Measurements from ENCODE around the gene COMP.

Gene COMP

GRCh38 chr19:18803550-18804138, 12.5 kb upstream of the COMP start:
- no peak for DNase-seq

GRCh38 chr19:18802354-18802753, 11.2 kb upstream of the COMP start:
- DNase-seq: no peak

- no peak for DNase-seq
Observed at GRCh38 chr19:18800636-18801035, 9.5 kb upstream of the COMP start.

DNA sequence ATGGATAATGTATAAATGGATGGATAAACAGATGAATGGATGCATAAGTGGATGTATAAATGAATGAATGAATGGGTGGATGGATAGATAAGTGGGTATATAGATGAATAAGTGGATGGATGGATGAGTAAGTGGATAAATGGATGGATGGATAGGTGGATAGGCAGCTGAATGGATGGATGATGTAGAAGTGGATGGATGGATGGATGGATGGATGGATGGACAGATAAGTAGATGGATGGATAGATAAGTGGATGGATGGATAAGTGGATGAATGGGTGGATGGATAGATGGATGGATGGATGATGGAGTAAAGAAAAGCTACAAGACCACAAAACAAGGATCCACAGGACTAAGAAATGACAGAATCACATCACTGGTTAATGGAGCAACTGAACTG, 9.0 kb upstream of the COMP start:
- no peak for DNase-seq

DNA sequence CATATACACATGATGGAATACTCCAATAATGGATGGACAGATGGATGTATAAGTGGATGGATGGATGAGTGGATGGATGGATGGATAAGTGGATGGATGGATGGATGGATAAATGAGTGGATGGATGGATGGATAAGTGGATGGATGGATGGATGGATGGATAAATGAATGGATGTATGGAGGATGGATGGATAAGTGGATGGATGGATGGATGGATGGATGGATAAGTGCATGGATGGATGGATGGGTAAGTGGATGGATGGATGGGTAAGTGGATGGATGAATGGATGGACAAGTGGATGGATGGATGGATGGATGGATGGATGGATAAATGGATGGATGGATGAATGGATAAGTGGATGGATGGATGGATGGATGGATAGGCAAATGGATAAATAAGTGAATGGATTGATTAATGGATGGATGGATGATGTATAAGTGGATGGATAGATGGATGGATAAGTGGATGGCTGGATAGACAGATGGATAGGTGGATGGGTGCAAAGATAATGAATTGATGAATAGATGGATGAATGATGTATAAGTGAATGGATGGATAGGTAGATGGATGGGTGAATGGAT, 8.4 kb upstream of the COMP start:
- no peak for DNase-seq

DNA sequence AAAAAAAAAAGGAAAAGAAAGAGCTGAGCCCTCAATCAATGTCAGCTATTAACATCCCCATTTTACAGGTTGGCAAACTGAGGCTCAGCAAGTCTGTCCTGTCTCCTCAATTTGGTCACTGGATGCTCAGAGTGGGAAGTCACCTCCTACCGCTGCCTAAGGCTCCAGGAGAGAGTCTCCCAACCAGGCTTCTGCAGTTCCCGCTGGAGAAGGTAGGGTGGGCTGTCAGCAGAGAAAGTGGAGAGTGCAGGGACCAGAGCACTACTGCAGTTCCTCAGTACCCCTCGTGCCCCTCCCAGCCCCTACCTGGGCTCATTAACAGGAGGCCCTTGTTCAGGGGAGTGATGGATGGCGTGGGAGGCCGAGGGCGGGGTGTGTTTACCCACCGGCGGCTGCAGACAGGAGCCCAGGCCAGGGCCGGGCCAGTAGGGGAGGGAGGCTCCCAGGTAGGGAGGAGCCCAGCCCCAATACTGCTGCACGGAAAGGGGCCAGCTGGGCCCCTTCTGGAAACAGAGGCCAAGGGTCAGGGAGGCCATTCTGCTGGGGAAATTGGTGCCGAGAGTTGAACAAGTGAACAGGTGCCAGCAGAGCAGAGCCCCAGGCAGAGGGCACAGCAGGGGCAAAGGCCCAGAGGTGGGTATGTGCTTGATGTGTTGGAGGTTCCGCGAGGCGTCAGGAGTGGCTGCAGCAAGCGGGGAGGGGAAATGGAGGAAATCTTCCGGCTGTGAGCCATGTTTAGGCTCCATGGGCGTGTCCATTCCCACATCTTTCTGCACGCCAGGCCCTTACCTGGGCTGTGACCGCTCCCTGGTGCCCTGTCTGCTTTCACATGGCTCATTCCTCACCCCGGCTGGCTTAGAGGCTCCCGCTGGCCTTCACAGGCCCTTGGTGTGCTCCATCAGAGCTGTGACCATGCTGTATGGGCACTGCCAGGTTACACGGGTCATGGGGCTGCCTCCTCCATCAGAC, 7.6 kb upstream of the COMP start:
- DNase-seq: peak; percentile 10

- no peak for DNase-seq
Observed at GRCh38 chr19:18796239-18796638, 5.1 kb upstream of the COMP start.

GRCh38 chr19:18795540-18795939, 4.4 kb upstream of the COMP start:
- no peak for DNase-seq

GRCh38 chr19:18794692-18795091, 3.6 kb upstream of the COMP start:
- no peak for DNase-seq

GRCh38 chr19:18794029-18794313, 2.9 kb upstream of the COMP start:
- no peak for DNase-seq

DNA sequence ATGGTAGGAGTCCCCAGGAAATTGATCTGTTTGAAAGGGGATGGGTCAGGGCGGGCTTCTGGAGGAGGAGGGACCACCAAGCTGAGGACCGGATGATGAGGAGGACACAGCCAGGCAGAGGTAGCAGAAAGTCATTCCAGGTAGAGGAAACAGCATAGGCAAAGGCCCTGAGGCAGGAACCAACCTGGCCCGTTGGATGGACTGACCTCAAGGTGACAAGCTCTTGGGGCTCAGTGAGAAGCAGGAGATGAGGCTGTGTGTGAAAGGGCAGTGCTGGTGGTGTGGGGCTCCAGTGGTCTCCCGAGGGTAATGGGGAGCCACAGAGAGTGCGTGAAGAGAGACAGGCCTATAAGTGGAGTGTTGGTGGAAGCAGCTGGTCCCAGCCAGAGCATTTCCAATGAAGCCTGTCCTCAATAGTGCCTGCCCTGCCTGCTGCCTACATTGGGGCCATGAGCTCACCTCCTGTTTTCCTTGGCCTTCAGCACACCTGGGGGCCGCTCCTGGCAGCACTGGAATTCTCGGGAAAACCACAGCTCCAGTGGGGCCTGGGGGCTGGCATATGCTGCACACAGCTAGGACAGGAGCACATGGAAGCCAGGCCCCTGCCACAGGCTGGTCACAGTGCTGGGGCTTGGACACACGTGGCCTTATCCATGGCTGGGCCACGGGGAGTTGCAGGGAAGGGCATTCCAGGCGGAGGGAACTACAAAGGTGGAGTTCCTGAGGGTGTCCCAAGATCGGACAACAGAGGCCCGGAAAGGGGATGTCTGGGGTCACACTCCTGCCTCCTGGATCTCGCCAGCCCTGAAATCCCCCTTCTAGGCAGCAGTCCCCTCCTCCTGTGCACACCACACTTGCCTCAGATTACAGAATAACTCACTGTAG, 2.3 kb upstream of the COMP start:
- no peak for DNase-seq

DNA sequence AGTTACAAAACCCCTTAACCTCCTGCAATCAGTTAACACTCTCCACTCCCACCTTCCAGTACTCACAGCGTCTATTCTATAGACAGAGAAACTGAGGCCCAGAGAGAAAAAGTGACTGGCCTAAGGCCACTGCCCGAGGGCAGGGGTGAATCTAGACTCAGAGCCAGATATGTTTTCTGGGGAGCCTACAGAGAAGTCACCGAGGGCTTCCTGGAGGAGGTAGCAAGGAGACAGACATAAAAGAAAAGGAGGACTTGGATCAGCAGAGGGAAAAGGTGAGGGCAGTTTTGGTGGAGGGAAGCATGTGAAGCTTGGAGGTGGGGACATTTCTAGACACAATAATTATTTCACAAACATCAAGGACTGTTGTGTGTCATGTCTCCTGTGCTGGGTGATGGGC, 1.6 kb upstream of the COMP start:
- no peak for DNase-seq

GRCh38 chr19:18791315-18791678, 192 bp upstream of the COMP start:
- no peak for DNase-seq

DNA sequence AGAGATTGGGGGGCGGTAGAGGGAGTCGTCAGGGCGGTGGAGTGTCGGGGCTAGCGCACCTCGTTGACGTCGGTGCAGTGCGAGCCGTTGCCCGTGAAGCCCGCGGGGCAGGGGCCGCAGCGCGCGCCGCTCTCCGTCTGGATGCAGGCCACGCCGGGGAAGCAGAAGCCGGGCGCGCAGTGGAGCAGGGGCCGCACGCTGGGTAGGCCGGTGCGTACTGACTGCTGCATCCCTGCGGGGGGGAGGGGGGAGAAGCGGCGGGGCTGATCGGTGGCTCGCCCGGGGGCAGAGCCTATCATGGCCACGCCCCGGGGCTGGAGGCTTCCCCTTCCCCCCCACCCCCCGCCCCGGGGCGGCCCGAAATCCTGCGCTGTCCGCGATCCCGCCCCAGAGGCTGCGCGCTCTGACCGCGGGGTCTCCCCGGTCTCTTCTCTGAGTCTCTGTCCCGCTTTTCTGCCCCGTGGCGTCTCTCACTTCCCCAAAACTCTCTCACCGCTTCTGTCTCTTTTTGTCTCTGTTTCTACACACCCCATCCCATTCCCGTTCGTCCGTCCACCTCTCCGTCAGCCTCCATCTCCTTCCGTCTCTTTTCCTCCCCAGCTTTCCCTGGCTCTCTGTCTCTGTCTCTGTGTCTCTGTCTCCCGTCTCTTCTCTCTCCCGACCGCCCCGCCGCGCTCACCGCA, 1.1 kb downstream of the COMP start:
- no peak for DNase-seq

DNA sequence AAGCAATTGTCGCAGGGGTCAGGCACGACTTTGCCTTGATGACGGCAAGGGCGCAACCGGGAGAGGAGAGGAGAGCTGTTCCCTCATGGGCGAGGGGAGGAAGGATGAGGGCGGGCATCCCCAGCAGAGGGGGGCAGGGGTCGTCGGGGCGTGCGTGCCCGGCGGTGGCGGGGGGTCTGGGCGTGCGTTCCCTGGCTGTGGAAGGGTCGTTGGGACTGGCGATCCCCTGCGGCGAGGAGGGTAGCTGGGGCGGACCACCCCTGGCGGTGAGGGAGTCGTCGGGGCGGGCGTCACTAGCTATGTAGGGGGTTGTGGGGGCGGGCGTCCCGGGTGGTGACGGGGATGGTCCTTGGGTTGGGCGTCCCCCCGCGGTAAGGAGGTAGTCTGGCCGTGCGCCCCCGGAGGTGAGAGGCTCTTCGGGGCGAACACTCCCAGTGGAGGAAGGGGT, 1.7 kb downstream of the COMP start:
- DNase-seq: no peak

DNA sequence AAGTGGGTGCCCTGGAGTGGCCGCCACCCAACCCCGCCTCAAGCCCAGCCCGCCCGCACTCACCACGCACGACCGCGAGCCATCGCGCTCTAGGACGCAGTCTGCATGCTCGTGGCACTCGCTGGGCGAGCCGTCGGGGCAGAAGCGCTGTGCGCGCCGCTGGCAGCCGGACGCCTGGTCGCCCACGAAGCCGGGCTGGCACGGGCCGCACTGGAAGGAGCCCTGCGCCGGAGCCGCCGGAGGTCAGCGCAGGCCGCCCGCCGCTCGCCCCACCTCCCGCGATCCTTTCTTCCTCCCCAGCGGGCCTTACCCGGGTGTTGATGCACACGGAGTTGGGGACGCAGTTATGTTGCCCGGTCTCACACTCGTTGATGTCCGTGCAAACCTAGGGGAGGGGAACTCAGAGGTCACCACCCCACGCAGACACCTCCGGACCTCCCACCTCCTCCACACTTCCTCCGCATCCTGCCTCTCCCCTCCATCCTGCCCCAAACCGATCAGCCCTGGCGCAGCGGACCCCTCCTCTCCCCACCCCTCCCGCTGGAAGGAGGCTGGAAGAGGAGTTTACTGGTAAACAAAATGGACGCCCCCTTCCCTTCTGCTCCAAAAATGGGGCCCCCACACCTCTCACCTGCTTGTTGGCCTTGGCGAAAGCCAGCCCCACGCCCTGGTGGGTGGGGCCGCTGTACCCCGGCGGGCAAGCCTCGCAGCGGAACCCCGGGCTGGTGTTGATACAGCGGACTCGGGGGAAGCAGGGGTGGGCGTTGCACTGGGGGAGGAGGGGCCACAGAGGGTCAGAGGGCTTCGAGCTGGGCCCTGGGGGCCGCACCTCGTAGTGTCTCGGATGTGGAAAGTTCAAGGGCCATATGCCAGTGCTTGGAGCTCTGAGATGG, 2.3 kb downstream of the COMP start:
- no peak for DNase-seq

DNA sequence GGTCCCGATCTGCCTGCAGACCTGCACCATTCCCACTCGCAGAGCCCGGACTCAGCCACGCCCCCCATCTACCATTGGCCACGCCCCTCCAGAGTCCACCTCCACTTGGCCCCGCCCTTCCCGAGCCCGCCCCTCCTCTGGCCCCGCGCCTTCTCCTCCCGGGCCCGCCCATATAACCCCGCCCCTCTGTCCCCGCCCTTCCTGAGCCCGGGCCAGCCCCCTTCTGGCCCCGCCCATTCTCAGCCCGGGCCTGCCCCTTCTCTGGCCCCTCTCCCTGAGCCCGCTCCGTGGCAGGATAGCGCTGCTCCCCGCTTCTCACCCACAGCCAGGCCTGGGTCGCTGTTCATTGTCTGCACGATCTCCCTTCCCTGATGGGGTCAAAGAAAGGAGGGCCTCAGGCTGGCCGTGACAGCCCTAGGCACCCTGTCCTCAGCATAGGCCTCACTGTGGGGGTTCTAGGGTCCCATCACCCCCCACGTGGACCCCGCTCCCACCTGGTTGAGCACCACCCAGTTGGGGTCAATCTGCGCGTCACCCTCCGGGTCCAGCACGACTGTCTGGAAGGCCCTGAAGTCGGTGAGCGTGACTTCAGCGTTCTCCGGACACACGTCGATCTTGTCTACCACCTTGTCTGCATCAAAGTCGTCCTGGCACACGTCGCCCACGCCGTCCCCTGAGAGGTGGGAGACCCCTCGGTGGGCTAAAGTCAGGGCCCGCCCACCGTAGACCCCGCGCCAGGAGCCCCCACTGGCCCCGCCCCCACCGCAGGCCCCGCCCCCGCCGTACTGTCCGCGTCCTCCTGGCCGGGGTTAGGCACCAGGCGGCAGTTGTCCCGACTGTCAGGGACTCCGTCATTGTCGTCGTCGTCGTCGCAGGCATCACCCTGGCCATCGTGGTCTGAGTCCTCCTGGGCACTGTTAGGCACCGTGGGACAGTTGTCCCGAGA, 5.7 kb downstream of the COMP start:
- DNase-seq: peak; percentile 60

- no peak for DNase-seq
Observed at GRCh38 chr19:18784786-18785120, 6.4 kb downstream of the COMP start.

DNA sequence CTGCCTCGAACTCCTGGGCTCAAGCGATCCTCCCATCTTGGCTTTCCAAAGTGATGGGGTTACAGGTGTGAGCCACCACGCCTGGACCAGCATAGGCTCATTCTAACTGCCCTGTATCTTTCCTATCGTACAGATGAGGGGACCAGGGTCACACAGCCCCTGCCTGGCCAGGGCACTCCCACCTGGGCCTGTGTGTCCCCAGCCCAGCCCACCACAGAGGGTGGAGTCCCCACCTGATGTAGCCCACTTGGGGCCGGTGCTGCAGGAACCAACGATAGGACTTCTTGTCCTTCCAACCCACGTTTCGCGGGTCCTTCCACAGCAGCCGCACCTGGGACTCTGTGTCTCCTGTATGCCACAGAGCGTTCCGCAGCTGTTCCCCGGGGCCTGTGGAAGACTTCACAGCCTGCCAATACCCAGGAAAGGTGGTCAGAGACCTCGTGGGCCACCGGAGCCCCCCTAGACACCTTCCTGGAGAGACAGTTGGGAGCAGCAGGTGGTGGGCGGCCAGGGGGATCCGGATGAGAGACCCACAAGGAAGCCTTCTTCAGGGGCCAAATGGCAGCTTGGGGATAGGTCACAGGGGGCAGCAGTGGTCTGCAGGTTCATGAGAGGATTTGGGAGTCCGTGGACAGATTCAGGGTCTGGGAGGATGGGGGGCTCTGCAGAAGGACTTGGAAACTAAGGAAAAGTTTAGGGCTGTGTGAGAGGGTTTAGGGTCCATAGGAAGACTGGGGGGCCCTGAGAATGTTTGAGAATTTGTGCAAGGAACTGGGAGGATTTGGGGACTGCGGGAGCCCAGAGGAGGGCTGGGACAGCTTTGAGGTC, 6.9 kb downstream of the COMP start:
- no peak for DNase-seq
